Lung microvascular endothelial cell (primary cell): ENCODE results near the gene AGMO. TPM values are rescaled to one million over a fixed set of nuclear protein-coding genes. Genes with fewer than 3 reads are reported as not detected.

Source experiments
- DNase-seq, 2 donors: peaks; one replicate each; pipeline versions ENCODE4 v3.0.0 to v3.0.0-alpha.2; 2010; ENCODE audit warnings: low read depth in 2 of 2
- total RNA-seq: library from RNA; depleted of rRNA; stranded (reverse); fragments of >200 nt; gene quantifications from 2 replicates; pipeline ENCODE4 v1.2.1, GENCODE V29; 2014

Gene AGMO
- total RNA-seq: 0.22 and 0.40 TPM in 2 replicates

DNA sequence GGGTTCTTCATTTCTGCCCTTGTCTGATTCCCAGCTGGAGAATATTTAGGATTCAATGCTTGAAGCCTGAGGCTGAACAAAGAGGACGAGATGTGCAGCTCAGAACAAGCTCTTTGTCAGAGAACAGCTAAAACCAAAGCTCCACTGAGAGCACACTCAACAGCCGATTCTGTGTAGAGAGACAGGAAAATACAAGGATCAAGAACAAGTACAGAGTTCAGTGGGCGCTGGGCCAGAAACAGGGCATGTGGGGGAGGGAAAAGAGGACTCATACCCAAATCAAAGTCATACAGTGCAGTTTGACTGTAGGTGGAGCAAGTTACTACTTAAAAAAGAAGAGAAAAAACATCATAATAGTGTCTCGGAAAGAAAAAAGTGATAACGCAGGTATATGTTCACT is at the start of gene AGMO:
TSS of gene AGMO (minus strand) at position 181 of the 400 bp plus-strand sequence.
- DNase-seq: peak; percentile 6 to 63

DNA sequence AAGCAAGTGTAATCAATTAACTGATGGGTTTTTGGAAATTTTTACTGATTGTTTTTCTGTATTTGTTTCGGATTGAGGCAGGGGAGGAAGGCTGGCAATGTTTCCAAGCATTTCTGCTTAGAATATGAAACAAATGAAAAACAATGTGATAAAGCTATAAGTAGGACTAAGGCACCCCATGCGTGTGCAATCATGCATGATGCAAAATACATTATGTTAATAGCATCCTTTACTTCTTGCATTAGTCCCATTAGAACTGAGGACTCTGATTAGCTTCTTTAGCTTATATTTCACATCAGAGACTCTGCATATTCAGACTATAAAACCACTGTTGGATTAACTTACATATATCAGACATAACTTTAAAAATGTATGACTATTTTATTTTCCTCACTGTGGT is 48.7 kb upstream of the AGMO start:
- DNase-seq: no peak

DNA sequence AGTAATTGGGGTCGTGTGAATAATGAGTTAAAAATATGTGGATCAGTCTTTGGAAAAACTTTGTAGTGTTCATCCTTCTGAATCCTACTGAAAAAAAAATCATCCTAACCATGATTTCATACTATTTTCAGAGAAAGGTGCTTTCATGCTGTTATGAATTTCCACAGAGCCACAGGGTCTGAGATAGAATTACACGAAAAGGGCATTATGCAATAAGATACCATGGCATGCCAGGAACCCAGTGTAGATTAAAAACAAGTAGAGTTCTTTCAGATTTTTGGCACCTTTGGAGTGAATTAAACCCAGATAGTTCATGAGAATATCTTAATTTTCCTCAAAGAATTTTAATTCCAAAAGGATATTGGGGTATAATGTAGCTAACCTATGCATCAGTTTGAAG is 47.5 kb upstream of the AGMO start:
- DNase-seq: no peak

DNA sequence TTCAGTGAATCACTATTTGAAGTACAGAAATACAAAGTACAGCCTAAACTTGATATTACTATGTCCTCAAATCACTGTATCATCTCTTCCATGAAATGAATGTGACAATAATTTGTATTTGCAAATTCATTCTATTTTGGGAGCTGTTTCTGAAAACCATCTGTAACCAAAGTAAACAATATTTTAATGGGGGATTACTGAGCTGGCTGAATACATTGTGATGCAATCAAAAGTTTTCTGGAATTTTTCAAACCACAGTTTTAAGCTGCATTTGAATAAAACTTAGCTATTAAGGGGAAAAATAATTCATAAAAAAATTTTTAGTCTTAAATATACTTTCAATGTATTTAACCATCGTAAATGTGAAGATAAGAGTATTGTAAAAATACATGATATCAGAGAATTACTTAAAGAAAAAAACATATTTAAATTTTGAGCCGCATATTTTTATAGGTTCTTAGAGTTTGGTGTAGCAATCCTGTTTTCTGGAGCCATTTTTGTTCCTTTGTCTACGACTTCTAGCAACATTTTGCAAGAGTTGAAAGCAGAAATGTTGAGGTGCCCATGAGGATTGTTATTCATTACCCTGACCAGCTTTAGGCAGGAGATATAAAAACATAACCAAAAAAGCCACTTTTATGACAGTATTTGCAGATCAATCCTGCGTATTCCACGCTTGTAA is 45.9 kb upstream of the AGMO start:
- DNase-seq: no peak

DNA sequence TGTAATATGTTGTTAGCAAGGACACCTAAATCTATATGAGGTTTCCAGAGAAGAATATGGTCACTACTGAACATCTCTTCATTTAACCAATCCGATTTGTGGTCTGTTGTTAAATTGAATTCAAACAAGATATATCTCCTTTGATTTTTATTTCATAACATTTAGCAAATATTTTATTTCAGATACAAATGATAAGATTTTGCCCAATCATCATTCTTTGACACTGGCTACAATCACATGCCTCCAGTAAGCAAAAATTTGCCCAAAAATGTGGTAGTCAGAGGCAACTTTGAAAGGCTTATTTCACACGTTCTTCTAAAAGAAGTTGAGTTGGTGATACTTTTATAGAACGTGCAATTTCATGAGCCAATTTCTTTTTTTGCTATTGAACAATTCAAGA is 44.7 kb upstream of the AGMO start:
- no peak for DNase-seq

DNA sequence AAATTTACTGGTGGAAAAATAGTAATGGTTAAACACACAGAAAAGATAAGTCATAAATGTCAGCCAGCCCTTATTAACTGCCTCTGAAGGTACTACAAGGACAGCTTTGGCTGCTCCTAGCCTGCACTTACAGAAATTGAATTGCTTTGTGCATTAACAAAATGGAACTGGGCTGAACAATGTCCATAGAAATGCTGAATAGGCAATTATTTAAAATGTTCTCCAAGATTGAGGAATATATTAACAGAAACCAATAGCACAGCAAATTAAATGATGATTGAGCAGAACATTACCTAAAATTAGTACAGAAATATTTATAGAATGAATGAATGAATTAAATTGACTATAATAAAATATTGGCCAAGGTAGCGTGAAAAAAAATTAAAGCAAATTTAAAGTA is 42.4 kb upstream of the AGMO start:
- DNase-seq: no peak

DNA sequence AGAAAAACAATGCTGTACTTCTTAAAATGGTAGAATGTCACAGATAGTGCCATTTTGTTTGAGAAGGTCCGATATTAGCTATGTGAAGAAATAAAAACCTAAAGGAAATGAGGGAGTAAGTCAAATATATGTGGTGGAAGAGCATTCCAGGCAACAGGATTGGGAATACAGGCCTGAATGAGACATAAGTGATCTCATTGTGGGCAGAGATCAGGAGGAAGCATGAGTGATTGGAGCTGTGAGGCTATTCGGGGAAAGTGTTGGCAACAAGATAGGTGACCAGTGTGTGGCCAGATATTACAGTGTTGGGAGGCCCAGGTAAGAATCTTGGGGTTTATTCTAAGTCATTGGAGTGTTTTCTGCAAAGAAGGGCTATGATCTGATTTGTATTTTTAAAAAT is 41.3 kb upstream of the AGMO start:
- DNase-seq: peak in 1 of 2 donors; percentile 11

DNA sequence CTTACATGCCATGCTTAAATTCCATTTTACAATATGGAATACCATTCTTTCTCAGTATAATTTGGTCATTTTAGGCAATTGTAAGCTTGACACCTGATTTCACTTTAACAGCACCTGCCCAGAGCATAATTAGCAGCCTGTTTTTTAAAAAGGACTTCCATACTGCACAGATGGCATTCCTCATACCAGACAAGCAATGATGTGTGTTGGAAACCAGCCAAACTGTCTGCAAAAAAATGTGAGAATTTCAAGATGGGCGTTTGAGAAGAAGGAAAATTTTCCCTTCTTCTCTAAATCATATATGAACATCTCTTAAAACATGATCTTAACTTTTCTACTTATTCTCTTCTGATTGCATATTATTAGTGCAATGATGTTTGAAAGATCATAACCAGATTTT is 40.4 kb upstream of the AGMO start:
- peak in 1 of 2 donors; percentile 20 for DNase-seq

DNA sequence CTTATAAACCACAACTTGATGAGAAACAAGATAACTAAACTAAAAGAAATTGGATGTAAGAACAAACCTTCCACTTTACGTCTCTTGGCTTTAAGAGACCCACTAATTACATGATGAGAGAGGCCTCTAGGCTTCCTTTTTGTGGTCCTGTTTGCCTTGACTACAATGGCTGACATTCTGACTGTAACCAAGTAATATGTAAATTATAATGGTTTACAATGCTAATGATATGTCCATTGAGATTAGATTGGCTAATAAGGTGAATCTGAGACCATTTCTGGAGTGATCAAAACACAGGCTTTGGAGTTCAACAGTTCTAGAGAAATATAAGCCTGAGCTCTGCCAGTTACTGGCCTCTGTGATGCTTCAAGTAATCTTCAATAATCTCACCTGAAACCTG is 39.4 kb upstream of the AGMO start:
- no peak for DNase-seq

DNA sequence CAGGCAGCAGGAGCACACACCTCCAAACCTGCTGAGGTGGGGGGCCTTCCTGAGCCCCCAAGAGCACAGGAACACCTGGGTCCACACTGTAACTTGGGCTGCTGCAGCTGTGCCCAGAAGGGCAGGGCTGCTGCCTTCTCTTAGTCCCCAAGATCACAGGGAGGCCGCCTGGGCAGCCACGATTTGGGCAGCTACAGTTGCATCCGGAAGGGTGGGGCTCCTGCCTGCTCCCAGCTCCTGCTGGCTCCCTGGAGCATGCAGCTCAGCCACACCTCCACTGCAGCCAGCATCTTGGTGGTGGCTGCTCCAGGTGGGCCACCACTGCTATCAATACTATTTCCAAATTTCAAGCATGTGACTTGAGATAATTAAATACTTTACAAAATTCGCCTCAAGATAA is 38.5 kb upstream of the AGMO start:
- DNase-seq: no peak

DNA sequence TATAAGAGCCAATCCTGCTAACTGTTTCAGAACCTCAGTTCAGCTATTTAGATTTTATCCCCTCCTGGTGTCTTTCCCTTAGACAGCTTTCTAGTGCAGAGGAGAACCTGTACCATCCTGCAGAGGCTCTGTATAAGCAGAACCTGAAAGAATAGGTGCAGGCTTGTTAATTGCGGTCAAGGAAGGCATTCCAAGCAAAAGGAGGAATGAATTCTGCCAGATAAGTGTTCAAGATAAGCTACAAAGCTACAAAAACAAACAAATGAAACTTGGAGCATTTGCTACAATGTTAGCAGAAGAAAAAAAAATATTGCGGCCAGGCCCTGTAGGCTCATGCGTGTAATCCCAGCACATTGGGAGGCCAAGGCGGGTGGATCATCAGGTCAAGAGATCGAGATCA is 32.6 kb upstream of the AGMO start:
- no peak for DNase-seq

DNA sequence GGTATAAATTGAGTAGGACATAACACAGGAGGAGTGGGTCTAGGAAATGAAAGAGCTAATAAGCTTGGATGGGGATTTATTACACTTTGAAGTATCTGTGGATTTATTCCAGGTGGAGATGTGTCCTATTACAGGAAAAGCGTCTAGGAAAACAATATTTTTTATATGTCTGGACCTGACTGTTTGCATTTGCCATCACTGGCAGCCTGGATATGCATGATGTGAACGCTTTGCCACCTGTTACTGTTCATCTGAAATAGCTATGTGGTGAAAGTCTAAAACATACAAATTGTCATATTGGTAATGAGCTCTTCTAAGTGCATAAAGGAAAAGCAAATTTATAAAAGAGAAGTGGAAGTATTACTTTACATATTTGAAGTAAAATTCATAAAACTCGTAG is 31.6 kb upstream of the AGMO start:
- no peak for DNase-seq

DNA sequence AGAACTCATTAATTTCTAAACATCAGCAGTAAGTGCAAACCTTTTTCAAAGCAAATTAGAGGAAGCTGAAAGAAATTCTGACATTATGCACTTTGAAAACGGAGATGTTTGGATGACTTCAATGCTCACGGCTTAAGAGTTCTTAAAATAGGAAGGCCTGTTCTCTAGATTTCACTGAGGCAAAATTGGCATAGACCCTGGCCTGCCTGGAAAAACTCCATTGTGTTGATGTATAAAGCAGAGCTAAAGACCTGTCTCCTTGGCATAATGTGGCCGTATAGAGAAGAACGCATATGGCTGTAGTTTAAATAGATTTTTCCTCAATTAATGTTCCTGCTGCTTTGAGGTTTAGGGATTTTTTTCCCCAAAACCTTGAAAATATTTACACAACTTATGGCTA is 24.5 kb upstream of the AGMO start:
- DNase-seq: no peak

DNA sequence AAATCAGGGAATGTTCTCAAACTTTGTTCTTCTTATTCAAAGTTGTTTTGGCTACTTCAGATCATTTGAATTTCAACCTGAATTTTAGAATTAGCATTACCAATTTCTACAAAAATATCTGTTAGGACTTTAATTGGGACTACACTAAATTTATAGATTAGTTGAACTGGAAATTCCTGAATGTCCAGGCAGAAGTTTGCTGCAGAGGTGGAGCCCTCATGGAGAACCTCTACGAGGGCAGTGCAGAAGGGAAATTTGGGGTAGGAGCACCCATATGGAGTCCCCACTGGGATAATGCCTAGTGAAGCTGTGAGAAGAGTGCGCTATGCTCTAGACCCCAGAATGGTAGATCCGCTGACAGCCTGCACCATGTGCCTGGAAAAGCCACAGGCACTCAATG is 22.8 kb upstream of the AGMO start:
- no peak for DNase-seq

DNA sequence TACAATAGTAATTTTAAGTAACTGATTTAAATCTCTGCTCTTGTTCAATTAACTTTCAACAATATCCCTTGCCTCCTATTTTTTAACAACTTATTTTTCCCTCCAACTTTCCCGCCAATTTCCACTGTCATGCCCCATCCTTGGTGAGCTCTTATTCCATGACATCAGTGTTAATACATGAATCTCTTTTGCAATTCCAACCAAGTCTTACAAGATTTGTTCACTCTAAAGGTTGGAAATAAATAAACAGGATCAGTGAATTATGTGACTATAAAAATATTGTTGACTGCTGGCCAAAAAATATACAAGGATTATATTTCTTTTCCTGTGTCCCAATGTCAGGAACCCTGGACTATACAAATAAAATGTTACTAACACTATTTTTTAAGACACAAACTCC is 21.0 kb upstream of the AGMO start:
- DNase-seq: no peak

DNA sequence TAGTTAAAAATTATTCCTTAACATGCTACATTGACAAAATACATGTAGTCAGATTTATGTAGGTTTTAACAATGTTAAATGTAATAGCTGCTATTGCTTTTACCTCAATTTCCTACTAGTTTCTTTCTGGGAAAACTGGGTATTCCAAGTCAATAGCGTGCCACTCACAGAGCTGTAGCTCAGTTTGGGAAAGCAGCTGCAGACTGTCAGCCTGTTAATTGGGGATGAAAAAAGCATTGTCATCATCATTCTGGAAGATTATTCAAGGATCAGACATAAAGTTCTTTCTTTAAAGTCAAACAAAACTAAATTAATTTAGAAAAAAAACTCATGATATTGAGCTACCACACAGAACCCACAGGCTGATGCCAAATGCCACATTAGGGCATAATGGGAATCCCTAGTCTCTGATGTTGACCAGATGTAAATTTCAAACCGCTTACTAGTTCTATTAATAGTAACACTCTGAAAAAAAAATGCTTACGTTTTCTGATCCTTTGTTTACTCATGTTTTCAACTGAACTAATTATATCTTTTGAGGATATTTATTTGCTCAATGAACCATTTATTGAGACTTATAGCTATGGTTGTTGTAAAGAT is 19.6 kb upstream of the AGMO start:
- DNase-seq: no peak

DNA sequence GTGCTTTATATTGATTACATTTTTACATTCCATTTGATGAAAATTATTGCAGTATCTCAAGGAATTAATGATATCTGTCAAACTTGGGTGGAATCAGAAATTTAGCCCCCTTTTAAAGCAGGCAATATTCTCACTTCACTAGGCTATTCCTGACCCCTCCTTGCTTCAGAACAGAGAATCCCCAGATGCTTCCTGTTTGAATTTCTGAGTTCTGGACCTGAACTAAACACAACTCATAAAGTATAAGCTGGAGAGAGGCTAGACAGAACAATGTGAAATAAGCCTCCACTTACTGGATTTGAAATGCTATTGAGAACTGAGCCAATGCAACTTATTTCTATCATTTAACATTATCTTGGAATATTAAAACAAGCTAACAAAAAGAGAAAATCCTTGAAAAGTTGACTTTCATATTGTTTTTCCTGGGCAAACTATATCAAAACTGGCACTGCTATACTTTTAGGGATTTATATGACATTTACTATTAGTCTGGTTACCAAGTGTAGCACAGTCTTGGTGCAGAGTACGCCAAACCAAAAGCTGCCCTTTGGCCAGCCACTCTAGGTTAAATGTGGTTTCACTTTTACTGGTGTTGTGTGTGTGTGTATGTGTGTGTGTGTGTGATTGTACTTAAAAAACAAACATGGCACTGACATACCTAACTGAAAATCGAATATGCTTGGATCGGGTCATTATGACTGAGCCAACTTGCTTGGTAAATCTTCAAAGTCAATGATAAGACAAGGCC is 19.0 kb upstream of the AGMO start:
- peak in 1 of 2 donors; percentile 5 for DNase-seq

DNA sequence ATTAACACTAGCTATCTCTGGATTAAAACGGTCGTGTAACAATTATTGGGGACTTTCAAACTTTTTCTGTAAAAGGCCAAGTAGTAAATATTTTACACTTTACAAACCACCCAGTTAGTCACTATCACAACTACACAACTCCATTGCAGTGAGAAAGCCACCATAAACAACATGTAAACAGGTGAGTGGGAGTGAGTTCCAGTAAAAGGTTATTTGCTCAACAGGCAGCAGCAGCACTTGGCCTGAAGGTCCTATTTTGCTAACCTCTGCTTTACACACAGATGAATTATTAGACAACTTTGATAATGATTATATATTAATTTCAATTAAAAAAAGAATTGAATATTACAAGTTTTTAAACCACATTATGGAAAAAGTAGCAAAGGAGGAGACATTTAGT is 15.8 kb upstream of the AGMO start:
- DNase-seq: no peak

DNA sequence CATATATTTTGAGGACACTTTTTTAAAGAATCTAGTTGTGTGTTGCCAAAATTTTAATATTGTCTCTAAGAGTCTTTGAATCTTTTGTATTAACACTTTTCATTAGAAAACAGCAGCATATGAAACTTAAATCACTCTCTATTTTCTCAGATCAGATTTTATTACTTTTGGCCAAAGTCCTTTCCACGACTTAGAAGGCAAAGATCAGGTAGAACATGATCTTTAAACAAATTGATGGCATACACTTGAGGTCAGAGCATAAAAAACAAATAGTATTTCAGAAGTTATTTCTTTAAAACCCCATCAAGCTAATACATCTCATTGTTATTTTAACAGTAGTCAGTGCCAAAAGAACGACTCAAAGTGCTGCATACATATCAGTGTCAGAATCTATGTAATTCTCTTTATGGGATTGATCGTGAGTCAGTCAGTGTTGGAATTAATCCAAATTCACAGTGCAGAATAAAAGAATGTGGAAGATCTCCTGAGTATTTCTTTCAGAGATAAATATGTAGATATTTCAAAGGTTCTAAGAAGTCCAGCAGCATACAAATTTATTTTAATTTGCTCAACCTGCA is 9.6 kb upstream of the AGMO start:
- peak; percentile 9 to 42 for DNase-seq

DNA sequence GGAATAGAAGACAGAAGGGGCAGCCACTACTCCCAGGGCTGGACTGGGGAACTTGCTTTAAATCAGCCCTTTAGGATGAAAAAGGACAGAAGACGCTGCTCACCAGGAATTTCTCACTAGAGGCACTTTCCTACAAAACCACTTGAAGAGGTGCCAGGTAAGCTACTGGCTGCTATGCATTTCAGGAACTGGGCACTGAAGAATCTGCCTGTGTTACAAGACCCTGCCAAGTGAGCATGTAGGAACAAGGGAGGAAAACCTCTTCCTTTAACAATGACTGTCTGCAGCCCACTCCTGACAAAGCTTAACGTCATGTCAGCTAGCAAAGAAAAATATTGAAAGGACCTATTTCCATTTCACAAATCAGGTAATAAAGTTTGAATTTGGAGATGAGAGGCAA is 5.8 kb upstream of the AGMO start:
- no peak for DNase-seq

DNA sequence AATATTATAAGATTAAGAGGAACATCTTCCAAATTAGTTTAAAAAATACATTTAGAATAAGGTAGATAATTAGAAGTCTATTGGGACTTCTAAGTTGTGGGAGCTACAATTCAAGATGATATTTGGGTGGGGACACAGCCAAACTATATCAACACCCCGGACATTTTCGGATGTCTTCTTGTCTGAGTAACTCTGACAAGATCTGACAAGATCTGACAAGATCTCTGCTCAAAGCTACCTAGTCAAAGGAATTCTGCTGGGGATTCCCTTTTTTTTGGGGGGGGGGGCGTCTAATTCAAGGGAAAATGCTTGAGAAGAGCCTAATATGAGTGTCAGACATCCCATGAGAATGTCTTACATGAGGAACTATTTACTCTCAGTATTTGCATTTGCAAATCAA is 5.2 kb upstream of the AGMO start:
- DNase-seq: no peak

DNA sequence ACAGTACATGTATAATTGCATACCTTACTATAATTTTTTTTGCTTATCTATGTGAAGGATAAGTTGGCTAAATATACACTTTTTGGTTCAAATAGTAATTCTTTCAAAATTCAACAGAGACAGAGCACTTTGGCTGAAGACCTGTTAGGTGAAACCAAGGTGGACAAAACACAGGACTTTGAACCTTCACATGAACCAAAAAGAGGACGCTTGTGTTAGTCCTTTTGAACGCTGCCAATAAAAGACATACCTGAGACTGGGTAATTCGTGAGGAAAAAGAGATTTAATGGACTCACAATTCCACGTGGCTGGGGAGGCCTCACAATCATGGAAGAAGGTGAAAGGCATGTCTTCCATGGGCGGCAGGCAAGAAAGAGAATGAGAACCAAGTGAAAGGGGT is 4.7 kb upstream of the AGMO start:
- DNase-seq: no peak

DNA sequence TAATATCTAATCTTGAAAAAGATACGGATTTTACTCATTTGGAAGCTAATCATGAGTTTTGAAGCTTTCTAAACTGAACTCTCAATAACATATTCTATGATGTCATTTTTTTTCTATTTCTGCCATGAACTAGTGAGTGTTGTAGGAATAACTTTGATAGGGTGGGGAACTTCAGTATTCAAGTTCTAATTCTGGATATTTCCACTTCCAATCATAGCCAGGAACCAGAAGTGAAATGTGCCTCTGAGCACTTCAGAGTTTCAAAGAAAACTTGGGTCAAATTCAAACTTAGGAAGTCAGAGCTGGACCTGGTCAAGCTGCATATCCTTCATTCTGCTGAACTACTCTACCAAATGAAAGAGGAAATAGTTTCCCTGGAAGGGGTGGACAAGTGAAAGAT is 847 bp downstream of the AGMO start:
- DNase-seq: peak in 1 of 2 donors; percentile 19
